Measurements from ENCODE around the gene ANAPC2.

Gene ANAPC2

GRCh38 chr9:137183980-137184595 is 4.3 kb downstream of the ANAPC2 start:
- no peak for TF ChIP-seq CTCF (conservative IDR thresholded peaks at IDR 0.05; ENCODE audit: low read length)
- no peak for DNase-seq (ENCODE audit: low read depth)

GRCh38 chr9:137182836-137183235 is 5.5 kb downstream of the ANAPC2 start:
- TF ChIP-seq CTCF (conservative IDR thresholded peaks at IDR 0.05; ENCODE audit: low read length), result no peak
- no peak overlapping the region for H3K4me3 ChIP-seq (ENCODE audit: low read length)
- no peak for DNase-seq (ENCODE audit: low read depth)

More at GRCh38 chr9:137183980-137184595, 4.3 kb downstream of the ANAPC2 start:
- no peak overlapping the region for H3K4me3 ChIP-seq (ENCODE audit: low read length)

GRCh38 chr9:137181680-137182079 is 6.7 kb downstream of the ANAPC2 start:
- no peak overlapping the region for H3K4me3 ChIP-seq (ENCODE audit: low read length)
- no peak for DNase-seq (ENCODE audit: low read depth)
- no peak for TF ChIP-seq CTCF (conservative IDR thresholded peaks at IDR 0.05; ENCODE audit: low read length)

- DNase-seq (ENCODE audit: low read depth), result no peak
- TF ChIP-seq CTCF (conservative IDR thresholded peaks at IDR 0.05; ENCODE audit: low read length), result no peak
Measured at GRCh38 chr9:137180491-137180890, 7.9 kb downstream of the ANAPC2 start.

GRCh38 chr9:137179761-137180160 is 8.6 kb downstream of the ANAPC2 start:
- no peak for DNase-seq (ENCODE audit: low read depth)
- H3K4me3 ChIP-seq (ENCODE audit: low read length), result no peak overlapping the region
- no peak for TF ChIP-seq CTCF (conservative IDR thresholded peaks at IDR 0.05; ENCODE audit: low read length)

More at GRCh38 chr9:137180491-137180890, 7.9 kb downstream of the ANAPC2 start:
- H3K4me3 ChIP-seq (ENCODE audit: low read length), result no peak overlapping the region

- TF ChIP-seq CTCF (conservative IDR thresholded peaks at IDR 0.05; ENCODE audit: low read length), result no peak
- DNase-seq (ENCODE audit: low read depth), result no peak
- H3K4me3 ChIP-seq (ENCODE audit: low read length), result no peak overlapping the region
Measured at GRCh38 chr9:137178939-137179630, 9.3 kb downstream of the ANAPC2 start.

All from AG10803 (cell line).